Body of pancreas (tissue), 4 donors: Measurements from ENCODE around the gene TMPO.

Experiments
- POLR2A ChIP-seq, 3 donors: fragments of 450-650 bp; IDR thresholded peaks; one replicate each; pipeline ENCODE4 v1.6.1; 2016; ENCODE audit warnings: antibody characterized with exemption in 3 of 3, mild to moderate bottlenecking in 2 of 3
- TF ChIP-seq, protein P1 (sequence below), 7 experiments: fragments of 450-650 bp in 4 of 7; fragments of 200-600 bp in 3 of 7; sonication (generic) in 3 of 7; IDR thresholded peaks; one replicate each; pipeline ENCODE4 v1.5.1; 2016 to 2019; ENCODE audit warnings: antibody characterized with exemption in 7 of 7

DNA sequence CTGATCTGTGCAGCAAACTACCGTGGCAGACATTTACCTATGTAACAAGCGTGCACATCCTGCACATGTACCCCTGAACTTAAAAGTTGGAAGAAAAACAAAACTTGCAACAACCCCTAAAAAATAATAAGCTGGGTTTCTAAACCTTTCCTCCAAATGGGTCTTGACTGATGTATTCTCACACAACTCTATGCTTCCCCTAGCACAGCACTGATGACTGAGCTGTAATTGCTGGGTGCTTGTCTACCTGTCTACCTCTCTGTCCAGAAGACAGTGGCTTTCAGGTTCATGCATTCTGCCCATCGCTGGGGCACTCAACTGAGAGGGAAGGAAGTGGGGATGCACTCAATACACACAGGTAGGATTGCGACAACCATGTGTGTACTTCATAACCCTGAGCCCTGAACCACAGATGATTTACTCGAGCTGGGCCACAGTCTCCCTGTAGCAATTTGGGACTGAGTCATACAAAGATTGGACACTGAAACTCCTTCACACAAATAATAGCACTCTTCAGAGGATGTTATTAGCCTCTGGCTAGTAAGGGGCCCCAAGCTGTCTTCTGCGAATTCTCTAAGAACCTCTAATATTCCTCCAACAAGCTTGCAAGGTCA, 44.8 kb upstream of the TMPO start:
- TF ChIP-seq POLR2A (IDR thresholded peaks at IDR 0.05), result peak in 1 of 3 donors; percentile 18
- TF ChIP-seq, protein P1, sequence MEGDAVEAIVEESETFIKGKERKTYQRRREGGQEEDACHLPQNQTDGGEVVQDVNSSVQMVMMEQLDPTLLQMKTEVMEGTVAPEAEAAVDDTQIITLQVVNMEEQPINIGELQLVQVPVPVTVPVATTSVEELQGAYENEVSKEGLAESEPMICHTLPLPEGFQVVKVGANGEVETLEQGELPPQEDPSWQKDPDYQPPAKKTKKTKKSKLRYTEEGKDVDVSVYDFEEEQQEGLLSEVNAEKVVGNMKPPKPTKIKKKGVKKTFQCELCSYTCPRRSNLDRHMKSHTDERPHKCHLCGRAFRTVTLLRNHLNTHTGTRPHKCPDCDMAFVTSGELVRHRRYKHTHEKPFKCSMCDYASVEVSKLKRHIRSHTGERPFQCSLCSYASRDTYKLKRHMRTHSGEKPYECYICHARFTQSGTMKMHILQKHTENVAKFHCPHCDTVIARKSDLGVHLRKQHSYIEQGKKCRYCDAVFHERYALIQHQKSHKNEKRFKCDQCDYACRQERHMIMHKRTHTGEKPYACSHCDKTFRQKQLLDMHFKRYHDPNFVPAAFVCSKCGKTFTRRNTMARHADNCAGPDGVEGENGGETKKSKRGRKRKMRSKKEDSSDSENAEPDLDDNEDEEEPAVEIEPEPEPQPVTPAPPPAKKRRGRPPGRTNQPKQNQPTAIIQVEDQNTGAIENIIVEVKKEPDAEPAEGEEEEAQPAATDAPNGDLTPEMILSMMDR (IDR thresholded peaks at IDR 0.05), result no peak
